ENCODE measurements around the gene SGSM1. TPM values are rescaled to one million over a fixed set of nuclear protein-coding genes. Genes with fewer than 3 reads are reported as not detected.

The SGSM1 gene
- total and polyA plus RNA-seq, 10 of the 15 experiments (the other 5 are each of a cell fraction or from before 2014, with no cell fraction given), result not detected

- Histone ChIP-seq H3K4me2 (ENCODE audit: control insufficient read depth, insufficient read depth) (no peak overlapping the region), H3K27ac (ENCODE audit: control insufficient read depth, insufficient read depth) (no peak overlapping the region), H4K20me1 (ENCODE audit: control insufficient read depth, insufficient read depth) (no peaks in the 10 kb centered on the region), H2AFZ (ENCODE audit: control insufficient read depth, low read depth, low read length) (no peak overlapping the region), H3K4me3 (no peak overlapping the region), H3K9me3 (replicated peaks; ENCODE audit: control insufficient read depth, insufficient read depth, low read length) (no peaks in the 10 kb centered on the region; the same call in 2 of the 3 replicates), H3K79me2 (ENCODE audit: control insufficient read depth, insufficient read depth, low read length) (no peaks in the 10 kb centered on the region), H3K27me3 (replicated peaks in 1 of 2; ENCODE audit: control insufficient read depth in 2 of 2, insufficient read depth in 2 of 2, low read length in 1 of 2) (peaks cover 0 to 7% of the 10 kb centered on the region in 2 experiments; a peak in 1 of 4 replicates), H3K4me1 (ENCODE audit: control insufficient read depth, insufficient read depth, low read length) (no peaks in the 10 kb centered on the region), H3K36me3 (ENCODE audit: control insufficient read depth in 2 of 2, insufficient read depth in 2 of 2, low read length in 1 of 2) (no peaks in the 10 kb centered on the region), H3K9ac (ENCODE audit: control insufficient read depth, insufficient read depth, low read length) (no peak overlapping the region)
- CTCF ChIA-PET, result interaction anchor here (1.1 to 2.8 kb wide), 7 partner anchors 10 to 125 kb away, joined by 3 to 18 read pairs (median 7); no protein-coding TSS in a partner anchor
- RAD21 ChIA-PET (ENCODE audit: unreplicated experiment), result no interaction called here
- ATAC-seq, result no peak
- POLR2A ChIA-PET, result interaction anchor here (0.6 kb wide), 1 partner anchor 198 kb away, joined by 3 read pairs; no protein-coding TSS in a partner anchor
- WGBS (ENCODE audit: insufficient coverage, insufficient replicate concordance, low lambda C conversion rate, missing lambda C conversion rate), result 19% methylated on average over 6 of the region's 6 CpGs
- intact Hi-C loops (cut with micrococcal nuclease; ENCODE audit: unreplicated experiment) (no loop called here), in situ Hi-C loops (cut with MboI) (no loop called here)
- FAIRE-seq, result no peak
- SMC1A ChIA-PET (ENCODE audit: uncharacterized antibody, unreplicated experiment), result no interaction called here
- BruUV-seq (replicated peaks), result no TSS peak
- no peak for TF ChIP-seq YY1 (IDR thresholded peaks at IDR 0.05; ENCODE audit: low read depth, low read length)
- no peak for TF ChIP-seq NBN (IDR thresholded peaks at IDR 0.05)
- TF ChIP-seq MEF2A (IDR thresholded peaks at IDR 0.05; ENCODE audit: insufficient read depth, low read depth, low read length), result no peak
- no peak for TF ChIP-seq RELB (IDR thresholded peaks at IDR 0.05; ENCODE audit: low read depth)
- TF ChIP-seq ZNF207 (IDR thresholded peaks at IDR 0.05; ENCODE audit: borderline replicate concordance), result no peak
- DNase-seq (ENCODE audit: low read depth, low spot score), result no peak
These were observed 4.0 kb upstream of the SGSM1 start for GRCh38 chr22:24801901-24802465.

- Histone ChIP-seq H3K27ac (ENCODE audit: control insufficient read depth, insufficient read depth) (no peak overlapping the region), H3K36me3 (ENCODE audit: control insufficient read depth in 2 of 2, insufficient read depth in 2 of 2, low read length in 1 of 2) (no peaks in the 10 kb centered on the region), H4K20me1 (ENCODE audit: control insufficient read depth, insufficient read depth) (no peaks in the 10 kb centered on the region), H3K9ac (ENCODE audit: control insufficient read depth, insufficient read depth, low read length) (no peak overlapping the region), H3K27me3 (replicated peaks in 1 of 2; ENCODE audit: control insufficient read depth in 2 of 2, insufficient read depth in 2 of 2, low read length in 1 of 2) (peaks cover 0 to 7% of the 10 kb centered on the region in 2 experiments; a peak in 2 of 4 replicates), H2AFZ (ENCODE audit: control insufficient read depth, low read depth, low read length) (no peak overlapping the region), H3K4me2 (ENCODE audit: control insufficient read depth, insufficient read depth) (no peak overlapping the region), H3K9me3 (replicated peaks; ENCODE audit: control insufficient read depth, insufficient read depth, low read length) (no peaks in the 10 kb centered on the region; the same call in 2 of the 3 replicates), H3K4me3 (no peak overlapping the region), H3K4me1 (ENCODE audit: control insufficient read depth, insufficient read depth, low read length) (no peaks in the 10 kb centered on the region), H3K79me2 (ENCODE audit: control insufficient read depth, insufficient read depth, low read length) (no peaks in the 10 kb centered on the region)
- in situ Hi-C loops (cut with MboI) (no loop called here), intact Hi-C loops (cut with micrococcal nuclease; ENCODE audit: unreplicated experiment) (no loop called here)
- 69% methylated on average over 3 of the region's 3 CpGs for WGBS (ENCODE audit: insufficient coverage, insufficient replicate concordance, low lambda C conversion rate, missing lambda C conversion rate)
- ChIA-PET POLR2A (no interaction called here), CTCF (interaction anchor here (0.6 to 2.8 kb wide), 17 partner anchors 9 to 229 kb away, joined by 3 to 18 read pairs (median 3); no protein-coding TSS in a partner anchor), SMC1A (ENCODE audit: uncharacterized antibody, unreplicated experiment) (no interaction called here), RAD21 (ENCODE audit: unreplicated experiment) (no interaction called here)
- DNase-seq (ENCODE audit: low read depth, low spot score), result no peak
- BruUV-seq (replicated peaks), result no TSS peak
- ATAC-seq, result peak; percentile 68
- peak; percentile 78 for FAIRE-seq
- TF ChIP-seq CTCF (IDR thresholded peaks at IDR 0.05 in 2 of 3, conservative IDR thresholded peaks at IDR 0.05 in 1 of 3; ENCODE audit: control insufficient read depth in 2 of 3, extremely low read depth in 1 of 3, insufficient read depth in 1 of 3, low read depth in 3 of 3, low read length in 3 of 3), result peak; percentile 70 to 87 (median 85)
- no peak for TF ChIP-seq ZZZ3 (IDR thresholded peaks at IDR 0.05; ENCODE audit: control insufficient read depth, insufficient read length, low read depth)
These were observed 2.9 kb upstream of the SGSM1 start for GRCh38 chr22:24803064-24803542.

Data from GM12878 (cell line).